ENCODE measurements around the gene SIM2.

GRCh38 chr21:36763305-36763704 lies 64.4 kb downstream of the SIM2 start:
- no peak for TF ChIP-seq CTCF (IDR thresholded peaks at IDR 0.05; ENCODE audit: low read depth, low read length)
- TF ChIP-seq EZH2phosphoT487 (IDR thresholded peaks at IDR 0.05; ENCODE audit: low read depth): no peak
